Measurements from ENCODE around the gene ADNP2.

GRCh38 chr18:80104364-80104779 is 4.7 kb upstream of the ADNP2 start:
- no peak for TF ChIP-seq POLR2AphosphoS5 (IDR thresholded peaks at IDR 0.05; ENCODE audit: borderline replicate concordance, low read depth, low read length)
- no peak for TF ChIP-seq EZH2 (IDR thresholded peaks at IDR 0.05)
- no peak for TF ChIP-seq FOXP2 (optimal IDR thresholded peaks at IDR 0.05; ENCODE audit: control extremely low read depth, extremely low read length, insufficient read depth)

Data from SK-N-MC (cell line).